GM12878 (cell line): ENCODE results near the gene PET117. TPM values are rescaled to one million over a fixed set of nuclear protein-coding genes. Genes with fewer than 3 reads are reported as not detected.
A peak's percentile ranks its signal among the peaks of the same experiment; 100 is the strongest.

Experiments used
- ATAC-seq: fragments of 200-7000 bp; cut with Tn5 transposase; 3 replicates; pipeline ENCODE4 v1.9.1; 2020; ENCODE audit warnings: mild to moderate bottlenecking, moderate library complexity
- BruUV-seq: library from RNA; stranded (reverse); fragments of 400-500 nt; replicated peaks from 2 replicates; lab custom pipeline; 2021; lab: Mats Ljungman, UMichigan
- CTCF ChIA-PET: fragments of 300-600 bp; sonication (Branson Sonifier 250); formaldehyde crosslinking; extraction: SDS; loops from one replicate; lab custom pipeline; 2021; ENCODE audit warnings: inconsistent platforms; lab: Yijun Ruan, JAX
- POLR2A ChIA-PET: fragments of 350-600 bp; formaldehyde crosslinking; extraction: SDS; loops from one replicate; lab custom pipeline; 2021; ENCODE audit warnings: inconsistent platforms; lab: Charles Lee
- RAD21 ChIA-PET: fragments of 300-600 bp; sonication (Branson Sonifier 250); formaldehyde crosslinking; loops from one replicate; lab custom pipeline; 2023; ENCODE audit warnings: antibody characterized with exemption; ENCODE audit not compliant: unreplicated experiment; lab: Charles Lee
- SMC1A ChIA-PET: fragments of 300-600 bp; sonication (Branson Sonifier 250); formaldehyde crosslinking; loops from one replicate; lab custom pipeline; 2023; ENCODE audit not compliant: unreplicated experiment, uncharacterized antibody; lab: Charles Lee
- DNase-seq: peaks from one replicate; pipeline ENCODE4 v3.0.0-alpha.2; 2011; ENCODE audit warnings: low read depth, low spot score
- FAIRE-seq: peaks from 3 replicates; lab custom pipeline; 2011; peaks lifted over from hg19 to GRCh38; lab: Jason Lieb, UNC
- H2AFZ ChIP-seq: 2 replicates; pipeline ENCODE4 v1.6.0; 2011; ENCODE audit warnings: low read depth, low read length, control low read depth; ENCODE audit not compliant: control insufficient read depth
- H3K27ac ChIP-seq: 2 replicates; pipeline ENCODE4 v1.5.1; 2011; ENCODE audit warnings: control low read depth; ENCODE audit not compliant: control insufficient read depth, insufficient read depth
- H3K27me3 ChIP-seq, 2 experiments: replicated peaks in 1 of 2; 2 replicates each; pipeline versions ENCODE4 v1.6.0 to v1.6.1; 2011; ENCODE audit warnings: low read length in 1 of 2; ENCODE audit not compliant: control insufficient read depth in 2 of 2, insufficient read depth in 2 of 2
- H3K36me3 ChIP-seq, 2 experiments: 2 replicates each; pipeline ENCODE4 v1.5.1; 2011; ENCODE audit warnings: low read length in 1 of 2; ENCODE audit not compliant: control insufficient read depth in 2 of 2, insufficient read depth in 2 of 2
- H3K4me1 ChIP-seq: 2 replicates; pipeline ENCODE4 v1.6.1; 2011; ENCODE audit warnings: mild to moderate bottlenecking, low read length, moderate library complexity, mixed read lengths; ENCODE audit not compliant: control insufficient read depth, insufficient read depth
- H3K4me2 ChIP-seq: 2 replicates; pipeline ENCODE4 v1.6.0; 2011; ENCODE audit warnings: control low read depth; ENCODE audit not compliant: control insufficient read depth, insufficient read depth
- H3K4me3 ChIP-seq: fragments of 200-600 bp; sonication (generic); 2 replicates; pipeline ENCODE4 v1.5.1; 2016
- H3K79me2 ChIP-seq: 2 replicates; pipeline ENCODE4 v1.6.0; 2011; ENCODE audit warnings: low read length; ENCODE audit not compliant: control insufficient read depth, insufficient read depth
- H3K9ac ChIP-seq: 2 replicates; pipeline ENCODE4 v1.8.0; 2011; ENCODE audit warnings: low read length, control low read depth, mixed read lengths; ENCODE audit not compliant: control insufficient read depth, insufficient read depth
- H3K9me3 ChIP-seq: replicated peaks from 3 replicates; pipeline ENCODE4 v1.5.1; 2011; ENCODE audit warnings: mild to moderate bottlenecking, low read length; ENCODE audit not compliant: control insufficient read depth, insufficient read depth
- H4K20me1 ChIP-seq: 2 replicates; pipeline ENCODE4 v1.6.0; 2011; ENCODE audit not compliant: control insufficient read depth, insufficient read depth
- FOXM1 ChIP-seq: IDR thresholded peaks from 2 replicates; pipeline ENCODE4 v1.6.1; 2012; ENCODE audit warnings: low read depth, mild to moderate bottlenecking, inconsistent platforms, low read length, moderate library complexity
- GATAD2B ChIP-seq: fragments of 450-650 bp; conservative IDR thresholded peaks from 2 replicates; pipeline ENCODE4 v1.6.1; 2017; ENCODE audit warnings: low read depth, mild to moderate bottlenecking, moderate library complexity
- IKZF1 ChIP-seq: fragments of 450-650 bp; conservative IDR thresholded peaks from 2 replicates; pipeline ENCODE4 v1.6.1; 2017; ENCODE audit warnings: antibody characterized with exemption, mild to moderate bottlenecking
- WGBS: methylation state at CpG from one replicate; pipeline ENCODE4 v1.1.6; 2016; ENCODE audit warnings: low lambda C conversion rate; ENCODE audit not compliant: insufficient replicate concordance, insufficient coverage; ENCODE audit errors: missing lambda C conversion rate; 5-methylcytosine and 5-hydroxymethylcytosine counted together
- in situ Hi-C: fragments of 300-500 bp; cut with MboI; formaldehyde crosslinking; loops from 9 replicates; pipeline ENCODE4 v1.14.3; 2018; ENCODE audit warnings: mixed read lengths
- intact Hi-C: fragments of 100-400 bp; cut with micrococcal nuclease; formaldehyde crosslinking; loops from one replicate; pipeline ENCODE4 v1.14.2; 2022; ENCODE audit not compliant: unreplicated experiment
- polyA plus RNA-seq, 11 experiments: library from polyadenylated mRNA; depleted of rRNA in 4 of 11; unstranded in 6 of 11; stranded (reverse) in 5 of 11; fragments of >200 nt; fragmentation: Nextera tagmentation in 4 of 11; fragmentation: Illumina TruSeq in 1 of 11; extraction: Ambion mirVana in 4 of 11; extraction: Trizol in 1 of 11; gene quantifications; 1 replicate in 1 of 11; 2 replicates in 10 of 11; pipeline versions ENCODE4 v1.2.1 to v1.2.3, GENCODE V29; 2011 to 2016; ENCODE audit warnings: inconsistent platforms in 2 of 11, missing spikeins in 2 of 11, low read depth in 1 of 11
- total RNA-seq, 4 experiments: library from RNA; depleted of rRNA in 3 of 4; stranded (reverse); fragments of >200 nt in 3 of 4; fragmentation: Illumina TruSeq in 1 of 4; extraction: Trizol in 1 of 4; gene quantifications; 2 replicates each; pipeline versions ENCODE4 v1.2.1 to v1.2.3, GENCODE V29; 2013 to 2021
- TF ChIP-seq, protein P1 (sequence below): fragments of 450-650 bp; conservative IDR thresholded peaks from 2 replicates; pipeline ENCODE4 v1.6.1; 2017; ENCODE audit warnings: mild to moderate bottlenecking, moderate library complexity

The PET117 gene
- total and polyA plus RNA-seq, 10 of the 15 experiments (the other 5 are each of a cell fraction or from before 2014, with no cell fraction given): 6.0 to 20.6 (median 11.8) TPM

DNA sequence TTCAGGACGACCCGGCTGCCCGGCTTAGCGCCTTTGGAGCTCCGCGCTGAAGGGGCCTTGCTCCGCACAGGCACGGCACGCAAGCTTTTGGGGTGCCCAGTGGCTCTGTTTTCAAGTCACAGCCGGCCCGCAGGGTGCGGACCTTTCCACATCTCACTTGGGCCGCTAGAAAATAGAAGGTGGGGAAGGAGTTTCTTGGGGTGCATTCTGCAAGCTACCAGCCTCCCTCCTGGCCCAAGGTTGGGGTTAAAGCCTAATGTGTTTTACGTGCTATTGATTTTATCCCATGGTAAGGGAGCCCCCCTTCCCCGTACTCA is 561 bp downstream of the PET117 start:
- TF ChIP-seq FOXM1 (no peak), GATAD2B (peak; percentile 13; the same call in 1 of the 2 replicates), IKZF1 (peak; percentile 3; the same call in 1 of the 2 replicates)
- TF ChIP-seq, protein P1, sequence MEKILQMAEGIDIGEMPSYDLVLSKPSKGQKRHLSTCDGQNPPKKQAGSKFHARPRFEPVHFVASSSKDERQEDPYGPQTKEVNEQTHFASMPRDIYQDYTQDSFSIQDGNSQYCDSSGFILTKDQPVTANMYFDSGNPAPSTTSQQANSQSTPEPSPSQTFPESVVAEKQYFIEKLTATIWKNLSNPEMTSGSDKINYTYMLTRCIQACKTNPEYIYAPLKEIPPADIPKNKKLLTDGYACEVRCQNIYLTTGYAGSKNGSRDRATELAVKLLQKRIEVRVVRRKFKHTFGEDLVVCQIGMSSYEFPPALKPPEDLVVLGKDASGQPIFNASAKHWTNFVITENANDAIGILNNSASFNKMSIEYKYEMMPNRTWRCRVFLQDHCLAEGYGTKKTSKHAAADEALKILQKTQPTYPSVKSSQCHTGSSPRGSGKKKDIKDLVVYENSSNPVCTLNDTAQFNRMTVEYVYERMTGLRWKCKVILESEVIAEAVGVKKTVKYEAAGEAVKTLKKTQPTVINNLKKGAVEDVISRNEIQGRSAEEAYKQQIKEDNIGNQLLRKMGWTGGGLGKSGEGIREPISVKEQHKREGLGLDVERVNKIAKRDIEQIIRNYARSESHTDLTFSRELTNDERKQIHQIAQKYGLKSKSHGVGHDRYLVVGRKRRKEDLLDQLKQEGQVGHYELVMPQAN: 0 out of 2 replicates have a peak, but pooled peaks have one; percentile 5
- no peaks in the 10 kb centered on the region for H3K4me1 ChIP-seq
- peak overlapping the region; percentile 98 for H3K4me2 ChIP-seq
- no TSS peak for BruUV-seq
- ATAC-seq (peak; percentile 64), DNase-seq (no peak), FAIRE-seq (no peak)
- intact Hi-C loops (loop anchor here (10.0 kb wide), 1 partner anchor 147 kb away; the partner anchor contains the start of gene ZNF133), in situ Hi-C loops (no loop called here)
- no peaks in the 10 kb centered on the region for H3K27me3 ChIP-seq
- H3K36me3 ChIP-seq: 0 out of 4 replicates have a peak, but pooled peaks cover 0 to 3% of the 10 kb centered on the region in 2 experiments
- RAD21 ChIA-PET: interaction anchor here (1.2 kb wide), 1 partner anchor 133 kb away, joined by 4 read pairs; no protein-coding TSS in a partner anchor
- no peaks in the 10 kb centered on the region for H3K9me3 ChIP-seq
- H3K27ac ChIP-seq: peak overlapping the region; percentile 91
- H2AFZ ChIP-seq: peak overlapping the region; percentile 99
- POLR2A ChIA-PET: interaction anchor here (0.8 to 1.5 kb wide), 2 partner anchors 29 to 150 kb away, joined by 3 to 5 read pairs; partner anchors contain the start of gene ZNF133
- peaks cover 24% of the 10 kb centered on the region for H3K79me2 ChIP-seq
- CTCF ChIA-PET: interaction anchor here (1.4 kb wide), 1 partner anchor 233 kb away, joined by 4 read pairs; no protein-coding TSS in a partner anchor
- H4K20me1 ChIP-seq: no peaks in the 10 kb centered on the region
- 4% methylated on average over 15 of the region's 15 CpGs for WGBS
- SMC1A ChIA-PET: interaction anchor here (1.0 to 1.2 kb wide), 2 partner anchors 147 to 168 kb away, joined by 3 read pairs; no protein-coding TSS in a partner anchor
- H3K9ac ChIP-seq: peak overlapping the region; percentile 92
- H3K4me3 ChIP-seq: peak overlapping the region; percentile 78
